Gastrocnemius medialis (tissue), 4 donors: ENCODE measurements around the gene NPAS3. TPM values are rescaled to one million over a fixed set of nuclear protein-coding genes. Genes with fewer than 3 reads are reported as not detected.
"Not testable (repeated sequence)": the region's sequence is repeated elsewhere in the genome, so short reads cannot be mapped to it uniquely, and the experiment has no call there.

ENCODE experiments used
- ATAC-seq, 2 donors: fragments of 150-250 bp; one replicate each; pipeline ENCODE4 v1.9.1; 2016
- DNase-seq, 2 donors: peaks; one replicate each; pipeline ENCODE4 v3.0.0-alpha.2; 2019
- H3K27ac ChIP-seq, 4 donors: fragments of 200-600 bp; sonication (generic); 1 replicate in 1 of 4; 2 replicates in 3 of 4; pipeline ENCODE4 v1.5.1; 2016 to 2018; ENCODE audit warnings: mild to moderate bottlenecking in 2 of 4, moderate library complexity in 1 of 4
- H3K27me3 ChIP-seq, 3 donors: fragments of 200-600 bp; sonication (generic) in 2 of 3; 1 replicate in 1 of 3; 2 replicates in 2 of 3; pipeline versions ENCODE4 v1.5.1 to v1.6.0; 2016 to 2019; ENCODE audit warnings: mild to moderate bottlenecking in 1 of 3, moderate library complexity in 1 of 3
- H3K36me3 ChIP-seq, 2 donors: fragments of 200-600 bp; sonication (generic) in 1 of 2; one replicate each; pipeline ENCODE4 v1.5.1; 2017 to 2018
- H3K4me1 ChIP-seq, 2 donors: fragments of 200-600 bp; sonication (generic) in 1 of 2; one replicate each; pipeline ENCODE4 v1.5.1; 2016 to 2017; ENCODE audit warnings: mild to moderate bottlenecking in 2 of 2
- H3K4me3 ChIP-seq, 4 donors: fragments of 200-600 bp; sonication (generic) in 3 of 4; 1 replicate in 1 of 4; 2 replicates in 3 of 4; pipeline ENCODE4 v1.5.1; 2016 to 2019; ENCODE audit warnings: mild to moderate bottlenecking in 2 of 4
- H3K9me3 ChIP-seq, 3 donors: fragments of 200-600 bp; sonication (generic) in 2 of 3; 1 replicate in 1 of 3; 2 replicates in 2 of 3; pipeline ENCODE4 v1.5.1; 2016 to 2019
- CTCF ChIP-seq, 5 experiments: fragments of 450-650 bp in 3 of 5; fragments of 200-600 bp in 2 of 5; sonication (generic) in 2 of 5; IDR thresholded peaks in 4 of 5; conservative IDR thresholded peaks in 1 of 5; 1 replicate in 4 of 5; 2 replicates in 1 of 5; pipeline ENCODE4 v1.5.1; 2016 to 2019; ENCODE audit warnings: antibody characterized with exemption in 5 of 5, mild to moderate bottlenecking in 3 of 5, moderate library complexity in 3 of 5
- POLR2A ChIP-seq, 2 donors: fragments of 450-650 bp; IDR thresholded peaks; one replicate each; pipeline ENCODE4 v1.6.1; 2017; ENCODE audit warnings: antibody characterized with exemption in 2 of 2, mild to moderate bottlenecking in 2 of 2, moderate library complexity in 2 of 2
- in situ Hi-C, 4 donors: fragments of 200-750 bp; cut with MboI; loops; one replicate each; pipeline versions ENCODE4 v1.15.0 to v1.8.0; 2017; ENCODE audit warnings: low sequenced_read_pairs in 4 of 4
- intact Hi-C: fragments of 100-400 bp; cut with DNase I; formaldehyde crosslinking; loops from one replicate; pipeline ENCODE4 v1.15.1; 2023; ENCODE audit warnings: low total_unique reads
- total RNA-seq, 4 donors: library from RNA; depleted of rRNA; stranded (reverse); fragments of >200 nt; gene quantifications; one replicate each; pipeline versions ENCODE4 v1.1.0 to v1.2.3, GENCODE V29; 2016

The NPAS3 gene
- total RNA-seq, 4 donors from 2014 or later, result 0.82 to 1.00 TPM; not detected in 2

- in situ Hi-C loops (no loop called here), intact Hi-C loops (no loop called here)
- Histone ChIP-seq H3K4me1 (no peaks in the 10 kb centered on the region), H3K4me3 (no peak overlapping the region), H3K27ac (no peak overlapping the region), H3K9me3 (no peaks in the 10 kb centered on the region), H3K27me3 (no peaks in the 10 kb centered on the region), H3K36me3 (no peaks in the 10 kb centered on the region)
- no peak for ATAC-seq
- DNase-seq, result no peak
- TF ChIP-seq POLR2A (IDR thresholded peaks at IDR 0.05) (no peak), CTCF (IDR thresholded peaks at IDR 0.05 in 4 of 5, conservative IDR thresholded peaks at IDR 0.05 in 1 of 5) (no peak)
Observed at GRCh38 chr14:33070475-33070874, 131.8 kb downstream of the NPAS3 start.

DNA sequence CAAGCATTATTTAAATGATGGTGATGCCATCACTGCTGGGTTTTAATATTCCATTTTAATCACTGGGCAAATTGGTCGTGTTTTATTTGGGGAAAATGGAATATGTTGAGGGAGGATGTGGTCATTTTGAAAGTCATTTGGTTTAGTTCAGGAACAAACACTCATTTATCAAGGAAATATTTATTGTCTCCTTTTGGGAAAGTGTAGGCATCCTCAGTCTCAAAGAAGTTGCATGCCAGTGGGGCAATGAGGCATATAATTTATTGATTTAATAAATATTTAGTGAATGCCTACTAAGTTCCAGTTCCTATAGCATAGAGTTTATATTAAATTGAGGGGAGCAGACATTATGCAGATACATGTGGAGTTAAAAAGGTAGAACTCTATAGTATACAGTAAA, 134.3 kb downstream of the NPAS3 start:
- in situ Hi-C loops (no loop called here), intact Hi-C loops (no loop called here)
- Histone ChIP-seq H3K9me3 (no peaks in the 10 kb centered on the region), H3K4me1 (no peaks in the 10 kb centered on the region), H3K36me3 (no peaks in the 10 kb centered on the region), H3K27me3 (no peaks in the 10 kb centered on the region), H3K27ac (no peak overlapping the region), H3K4me3 (no peak overlapping the region)
- no peak for TF ChIP-seq CTCF (IDR thresholded peaks at IDR 0.05 in 4 of 5, conservative IDR thresholded peaks at IDR 0.05 in 1 of 5)
- no peak for TF ChIP-seq POLR2A (IDR thresholded peaks at IDR 0.05)
- ATAC-seq (no peak), DNase-seq (no peak)

DNA sequence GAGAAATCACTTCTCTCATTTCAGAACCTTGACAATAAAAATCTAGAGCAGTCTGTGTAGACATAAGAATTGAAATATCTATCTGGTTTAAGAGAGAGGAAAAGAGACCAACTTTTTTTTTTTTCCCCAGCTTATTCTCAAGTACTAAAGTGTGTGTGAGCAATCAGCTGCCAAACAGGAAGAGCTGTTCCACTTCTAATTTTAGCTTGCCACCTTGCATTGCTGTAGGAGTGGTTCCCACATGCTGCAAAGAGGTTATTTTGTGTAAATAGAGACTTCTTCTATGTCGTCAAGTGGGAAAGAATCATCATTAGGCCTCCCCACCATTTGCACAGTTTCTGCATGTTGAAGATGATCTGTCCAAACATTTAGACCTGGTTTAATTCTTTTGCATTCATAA, 142.6 kb downstream of the NPAS3 start:
- no peak for TF ChIP-seq CTCF (IDR thresholded peaks at IDR 0.05 in 4 of 5, conservative IDR thresholded peaks at IDR 0.05 in 1 of 5)
- in situ Hi-C loops, result no loop called here

GRCh38 chr14:33085799-33086198, 147.1 kb downstream of the NPAS3 start:
- no peak for ATAC-seq
- H3K27me3 ChIP-seq, result no peaks in the 10 kb centered on the region
- in situ Hi-C loops (no loop called here), intact Hi-C loops (no loop called here)
- H3K36me3 ChIP-seq, result no peaks in the 10 kb centered on the region
- H3K27ac ChIP-seq, result no peak overlapping the region
- H3K4me3 ChIP-seq, result no peak overlapping the region
- TF ChIP-seq CTCF (IDR thresholded peaks at IDR 0.05 in 4 of 5, conservative IDR thresholded peaks at IDR 0.05 in 1 of 5) (no peak), POLR2A (IDR thresholded peaks at IDR 0.05) (no peak)
- DNase-seq, result no peak
- H3K4me1 ChIP-seq, result no peaks in the 10 kb centered on the region
- H3K9me3 ChIP-seq, result no peaks in the 10 kb centered on the region

More for the DNA sequence above, 142.6 kb downstream of the NPAS3 start:
- no peaks in the 10 kb centered on the region for H3K9me3 ChIP-seq
- intact Hi-C loops, result no loop called here
- ATAC-seq (no peak), DNase-seq (no peak)
- H3K27ac ChIP-seq, result no peak overlapping the region
- no peaks in the 10 kb centered on the region for H3K36me3 ChIP-seq
- no peak overlapping the region for H3K4me3 ChIP-seq
- H3K27me3 ChIP-seq, result no peaks in the 10 kb centered on the region
- H3K4me1 ChIP-seq, result no peaks in the 10 kb centered on the region

DNA sequence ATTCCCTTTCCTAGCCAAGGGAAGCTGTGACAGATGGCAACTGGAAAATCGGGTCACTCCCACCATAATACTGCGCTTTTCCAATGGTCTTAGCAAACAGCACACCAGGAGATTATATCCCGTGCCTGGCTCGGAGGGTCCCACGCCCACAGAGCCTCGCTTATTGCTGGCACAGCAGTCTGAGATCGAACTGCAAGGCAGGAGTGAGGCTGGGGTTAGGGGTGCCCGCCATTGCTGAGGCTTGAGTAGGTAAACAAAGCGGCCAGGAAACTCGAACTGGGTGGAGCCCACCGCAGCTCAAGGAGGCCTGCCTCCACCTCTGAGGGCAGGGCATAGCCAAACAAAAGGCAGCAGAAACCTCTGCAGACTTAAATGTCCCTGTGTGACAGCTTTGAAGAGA, 149.6 kb downstream of the NPAS3 start:
- ATAC-seq, intact Hi-C loops, in situ Hi-C loops, DNase-seq, H3K36me3 ChIP-seq, H3K27ac ChIP-seq, H3K27me3 ChIP-seq, H3K4me3 ChIP-seq, H3K4me1 ChIP-seq, H3K9me3 ChIP-seq: not testable (repeated sequence)
